Neural progenitor cell (in vitro differentiated cells): ENCODE data around the gene PAXIP1. TPM values are rescaled to one million over a fixed set of nuclear protein-coding genes. Genes with fewer than 3 reads are reported as not detected.

Experiments
- DNase-seq: peaks from one replicate; pipeline ENCODE4 v3.0.0-alpha.2; 2016; ENCODE audit warnings: low spot score
- H2AFZ ChIP-seq: fragments of 200-600 bp; sonication (generic); replicated peaks from 2 replicates; pipeline ENCODE4 v1.6.1; 2016; ENCODE audit warnings: antibody characterized with exemption
- H3F3A ChIP-seq: fragments of 200-600 bp; sonication (generic); 2 replicates; pipeline ENCODE4 v1.6.1; 2016; ENCODE audit warnings: antibody characterized with exemption, low read depth
- H3K27ac ChIP-seq: fragments of 200-600 bp; sonication (generic); 2 replicates; pipeline ENCODE4 v1.5.1; 2016; ENCODE audit warnings: mild to moderate bottlenecking
- H3K27me3 ChIP-seq: fragments of 200-600 bp; sonication (generic); 2 replicates; pipeline ENCODE4 v1.6.1; 2016; ENCODE audit warnings: mild to moderate bottlenecking, moderate library complexity
- H3K36me3 ChIP-seq: fragments of 200-600 bp; sonication (generic); 2 replicates; pipeline ENCODE4 v1.5.1; 2016
- H3K4me1 ChIP-seq: fragments of 200-600 bp; sonication (generic); 2 replicates; pipeline ENCODE4 v1.6.1; 2016; ENCODE audit warnings: mixed run types
- H3K4me2 ChIP-seq: fragments of 200-600 bp; sonication (generic); 2 replicates; pipeline ENCODE4 v1.6.1; 2016
- H3K4me3 ChIP-seq: fragments of 200-600 bp; sonication (generic); 2 replicates; pipeline ENCODE4 v1.5.1; 2016
- H3K79me2 ChIP-seq: fragments of 200-600 bp; sonication (generic); 2 replicates; pipeline ENCODE4 v1.6.1; 2016; ENCODE audit warnings: low read depth
- H3K9ac ChIP-seq: fragments of 200-600 bp; sonication (generic); 2 replicates; pipeline ENCODE4 v1.6.1; 2016
- H3K9me3 ChIP-seq: fragments of 200-600 bp; sonication (generic); 2 replicates; pipeline ENCODE4 v1.5.1; 2016; ENCODE audit warnings: low read depth
- H4K20me1 ChIP-seq: fragments of 200-600 bp; sonication (generic); 2 replicates; pipeline ENCODE4 v1.6.1; 2016; ENCODE audit warnings: low read depth
- H3K27ac Mint-ChIP-seq: 3 replicates; pipeline ENCODE4 v1.8.0; 2021; ENCODE audit warnings: mixed read lengths
- H3K27me3 Mint-ChIP-seq: 2 replicates; pipeline ENCODE4 v1.8.0; 2022; ENCODE audit warnings: low read depth, mild to moderate bottlenecking, inconsistent platforms, moderate library complexity, mixed read lengths; ENCODE audit not compliant: insufficient read depth
- H3K36me3 Mint-ChIP-seq: 3 replicates; pipeline ENCODE4 v1.8.0; 2021; ENCODE audit warnings: mixed read lengths
- H3K4me1 Mint-ChIP-seq: 3 replicates; pipeline ENCODE4 v1.8.0; 2021; ENCODE audit warnings: mixed read lengths
- H3K4me3 Mint-ChIP-seq: 3 replicates; pipeline ENCODE4 v1.8.0; 2021; ENCODE audit warnings: mild to moderate bottlenecking, moderate library complexity, mixed read lengths
- H3K9me3 Mint-ChIP-seq: 3 replicates; pipeline ENCODE4 v1.8.0; 2020; ENCODE audit warnings: mixed read lengths
- CTCF ChIP-seq: fragments of 200-600 bp; sonication (generic); IDR thresholded peaks from 2 replicates; pipeline ENCODE4 v1.5.1; 2017; ENCODE audit warnings: antibody characterized with exemption, mild to moderate bottlenecking
- EZH2 ChIP-seq: fragments of 200-600 bp; sonication (generic); IDR thresholded peaks from 2 replicates; pipeline ENCODE4 v1.6.1; 2017; ENCODE audit warnings: antibody characterized with exemption, mild to moderate bottlenecking, moderate library complexity
- EZH2phosphoT487 ChIP-seq: fragments of 200-600 bp; sonication (generic); IDR thresholded peaks from 2 replicates; pipeline ENCODE4 v1.6.1; 2017; ENCODE audit warnings: antibody characterized with exemption
- total RNA-seq: library from RNA; depleted of rRNA; stranded (reverse); fragments of >200 nt; gene quantifications from 2 replicates; pipeline ENCODE4 v1.2.3, GENCODE V29; 2015; ENCODE audit warnings: low replicate concordance

The PAXIP1 gene
- total RNA-seq, 1 donor from 2014 or later = 26.1 TPM

- Histone ChIP-seq H3K4me2 (no peak overlapping the region), H3K4me3 (no peak overlapping the region), H3F3A (no peaks in the 10 kb centered on the region), H3K79me2 (no peaks in the 10 kb centered on the region), H3K9ac (no peak overlapping the region), H2AFZ (no peak overlapping the region), H3K27ac (no peak overlapping the region), H3K36me3 (no peaks in the 10 kb centered on the region), H3K9me3 (no peaks in the 10 kb centered on the region), H4K20me1 (no peaks in the 10 kb centered on the region), H3K4me1 (no peaks in the 10 kb centered on the region), H3K27me3 (peaks cover 13% of the 10 kb centered on the region)
- peaks cover 4% of the 10 kb centered on the region for H3K4me1 Mint-ChIP-seq
- peaks cover 19% of the 10 kb centered on the region for H3K9me3 Mint-ChIP-seq
- H3K4me3 Mint-ChIP-seq = no peak overlapping the region
- H3K27me3 Mint-ChIP-seq = peaks cover 4% of the 10 kb centered on the region
- TF ChIP-seq CTCF (no peak), EZH2 (no peak), EZH2phosphoT487 (no peak)
- DNase-seq = no peak
- H3K27ac Mint-ChIP-seq = no peak overlapping the region
- H3K36me3 Mint-ChIP-seq = no peaks in the 10 kb centered on the region
These were observed 91.5 kb downstream of the PAXIP1 start for GRCh38 chr7:154911411-154911810.

- Histone ChIP-seq H3K9ac (no peak overlapping the region), H3K4me3 (no peak overlapping the region), H3K27ac (no peak overlapping the region), H3K36me3 (no peaks in the 10 kb centered on the region), H3K4me2 (no peak overlapping the region), H3K9me3 (no peaks in the 10 kb centered on the region), H4K20me1 (no peaks in the 10 kb centered on the region), H3K27me3 (peaks cover 13% of the 10 kb centered on the region), H2AFZ (no peak overlapping the region), H3F3A (no peaks in the 10 kb centered on the region), H3K4me1 (no peaks in the 10 kb centered on the region), H3K79me2 (no peaks in the 10 kb centered on the region)
- no peak overlapping the region for H3K27ac Mint-ChIP-seq
- H3K27me3 Mint-ChIP-seq = peaks cover 4% of the 10 kb centered on the region
- H3K4me1 Mint-ChIP-seq = peaks cover 4% of the 10 kb centered on the region
- H3K9me3 Mint-ChIP-seq = peaks cover 20% of the 10 kb centered on the region
- TF ChIP-seq EZH2phosphoT487 (no peak), CTCF (no peak)
- H3K4me3 Mint-ChIP-seq = peak overlapping the region; percentile 22
- no peaks in the 10 kb centered on the region for H3K36me3 Mint-ChIP-seq
- DNase-seq = no peak
These were observed 91.9 kb downstream of the PAXIP1 start for GRCh38 chr7:154910977-154911376.

GRCh38 chr7:154910125-154910524 lies 92.8 kb downstream of the PAXIP1 start:
- peaks cover 4% of the 10 kb centered on the region for H3K4me1 Mint-ChIP-seq
- no peak overlapping the region for H3K4me3 Mint-ChIP-seq
- Histone ChIP-seq H4K20me1 (no peaks in the 10 kb centered on the region), H2AFZ (no peak overlapping the region), H3K36me3 (no peaks in the 10 kb centered on the region), H3K4me3 (no peak overlapping the region), H3K27me3 (peaks cover 13% of the 10 kb centered on the region), H3K9ac (no peak overlapping the region), H3K4me1 (no peaks in the 10 kb centered on the region), H3K79me2 (no peaks in the 10 kb centered on the region), H3F3A (no peaks in the 10 kb centered on the region), H3K9me3 (no peaks in the 10 kb centered on the region), H3K27ac (no peak overlapping the region), H3K4me2 (no peak overlapping the region)
- no peak overlapping the region for H3K27ac Mint-ChIP-seq
- H3K27me3 Mint-ChIP-seq = peaks cover 6% of the 10 kb centered on the region
- H3K9me3 Mint-ChIP-seq = peaks cover 26% of the 10 kb centered on the region
- TF ChIP-seq EZH2phosphoT487 = no peak
- TF ChIP-seq EZH2 = no peak
- TF ChIP-seq CTCF = no peak
- no peaks in the 10 kb centered on the region for H3K36me3 Mint-ChIP-seq
- DNase-seq = no peak
